PFSK-1 (cell line): ENCODE data around the gene SIX4.

Experiments used
- FOXP2 ChIP-seq: optimal IDR thresholded peaks from 2 replicates; pipeline ENCODE3; 2011; ENCODE audit warnings: borderline replicate concordance, control low read depth, inconsistent platforms; ENCODE audit not compliant: insufficient read depth; ENCODE audit errors: extremely low read length, extremely low read depth
- POLR2AphosphoS5 ChIP-seq: IDR thresholded peaks from 2 replicates; pipeline ENCODE4 v1.6.1; 2012; ENCODE audit warnings: low read depth, mild to moderate bottlenecking, control low read depth, low read length, moderate library complexity
- REST ChIP-seq, 2 experiments: IDR thresholded peaks; 2 replicates each; pipeline versions ENCODE4 v1.6.1 to v1.8.0; 2011 to 2012; ENCODE audit warnings: low read depth in 2 of 2, low read length in 2 of 2, control low read depth in 1 of 2, inconsistent platforms in 1 of 2, mild to moderate bottlenecking in 1 of 2, moderate library complexity in 1 of 2; ENCODE audit not compliant: insufficient read depth in 1 of 2
- SIN3A ChIP-seq: IDR thresholded peaks from 2 replicates; pipeline ENCODE4 v1.6.1; 2012; ENCODE audit warnings: mild to moderate bottlenecking, low read length, moderate library complexity, borderline replicate concordance; ENCODE audit not compliant: insufficient read depth
- TAF1 ChIP-seq: IDR thresholded peaks from 2 replicates; pipeline ENCODE4 v1.6.1; 2012; ENCODE audit warnings: low read length, control low read depth, borderline replicate concordance; ENCODE audit not compliant: insufficient read depth

Gene SIX4

GRCh38 chr14:60760644-60761364 is 36.7 kb upstream of the SIX4 start:
- TF ChIP-seq SIN3A: no peak
- TF ChIP-seq TAF1: no peak
- no peak for TF ChIP-seq FOXP2

- TF ChIP-seq POLR2AphosphoS5 (no peak), TAF1 (no peak), REST (IDR thresholded peaks at IDR 0.05; ENCODE audit: insufficient read depth in 1 of 2, low read depth in 2 of 2, low read length in 2 of 2) (no peak), SIN3A (no peak), FOXP2 (no peak)
Observed at GRCh38 chr14:60760209-60760608, 36.1 kb upstream of the SIX4 start.

GRCh38 chr14:60758885-60759284 is 34.7 kb upstream of the SIX4 start:
- TF ChIP-seq FOXP2: no peak
- TF ChIP-seq POLR2AphosphoS5: no peak
- TF ChIP-seq SIN3A: no peak
- TF ChIP-seq TAF1: no peak
- no peak for TF ChIP-seq REST (IDR thresholded peaks at IDR 0.05; ENCODE audit: insufficient read depth in 1 of 2, low read depth in 2 of 2, low read length in 2 of 2)

- TF ChIP-seq REST (IDR thresholded peaks at IDR 0.05; ENCODE audit: insufficient read depth in 1 of 2, low read depth in 2 of 2, low read length in 2 of 2): no peak
- TF ChIP-seq FOXP2: no peak
- TF ChIP-seq SIN3A: no peak
- TF ChIP-seq TAF1: no peak
- TF ChIP-seq POLR2AphosphoS5: no peak
Observed at GRCh38 chr14:60757567-60758002, 33.4 kb upstream of the SIX4 start.

GRCh38 chr14:60756847-60757246 is 32.7 kb upstream of the SIX4 start:
- no peak for TF ChIP-seq TAF1
- no peak for TF ChIP-seq SIN3A
- TF ChIP-seq FOXP2: no peak
- TF ChIP-seq POLR2AphosphoS5: no peak

GRCh38 chr14:60753264-60754119 is 29.3 kb upstream of the SIX4 start:
- TF ChIP-seq SIN3A (no peak), POLR2AphosphoS5 (no peak), REST (IDR thresholded peaks at IDR 0.05; ENCODE audit: insufficient read depth in 1 of 2, low read depth in 2 of 2, low read length in 2 of 2) (no peak), TAF1 (no peak), FOXP2 (no peak)
